Inferior parietal cortex (tissue), 1 donor: ENCODE results near the gene ESPNL.
"Not testable (repeated sequence)": the region's sequence is repeated elsewhere in the genome, so short reads cannot be mapped to it uniquely, and the experiment has no call there.

Experiments
- DNase-seq: peaks from one replicate; pipeline ENCODE4 v3.0.0-alpha.2; 2016; ENCODE audit errors: extremely low spot score

ESPNL gene

DNA sequence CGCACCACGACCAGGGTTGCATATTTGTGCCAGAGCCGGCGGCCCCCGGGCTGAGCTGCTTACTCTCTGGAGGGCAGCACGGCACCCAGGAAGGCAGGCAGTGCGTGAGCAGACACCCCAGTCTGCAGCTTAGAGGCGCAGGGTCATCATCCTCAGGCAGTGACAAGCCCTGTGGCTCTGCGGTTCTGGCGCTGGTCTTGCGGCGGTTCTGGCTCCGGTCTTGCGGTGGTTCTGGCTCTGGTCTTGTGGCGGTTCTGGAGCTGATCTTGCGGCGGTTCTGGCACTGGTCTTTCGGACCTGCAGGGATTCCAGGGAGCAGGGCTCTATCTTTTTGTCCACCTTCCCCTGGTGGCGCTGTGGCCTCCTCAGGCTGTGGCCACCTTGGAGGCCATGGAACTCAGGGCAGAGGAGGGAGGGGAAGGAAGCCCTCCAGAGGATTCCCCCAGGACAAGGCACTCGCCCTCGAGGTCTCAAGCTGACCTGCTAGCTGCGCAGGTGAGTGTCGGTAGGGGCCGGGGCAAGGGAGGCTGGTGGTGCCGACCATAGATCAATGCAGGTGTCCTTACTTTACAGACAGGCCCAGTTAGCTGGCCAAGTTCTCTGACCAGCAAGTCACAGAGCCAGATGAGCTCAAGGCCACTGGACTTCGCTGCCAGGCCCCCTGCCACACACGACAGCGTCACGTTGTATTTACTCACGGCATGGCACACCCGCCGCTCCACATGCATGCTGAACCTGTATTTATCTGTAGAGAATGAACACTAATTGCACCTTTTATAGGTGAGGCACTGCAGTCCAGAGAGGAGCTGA, 14.9 kb downstream of the ESPNL start:
- DNase-seq: no peak

DNA sequence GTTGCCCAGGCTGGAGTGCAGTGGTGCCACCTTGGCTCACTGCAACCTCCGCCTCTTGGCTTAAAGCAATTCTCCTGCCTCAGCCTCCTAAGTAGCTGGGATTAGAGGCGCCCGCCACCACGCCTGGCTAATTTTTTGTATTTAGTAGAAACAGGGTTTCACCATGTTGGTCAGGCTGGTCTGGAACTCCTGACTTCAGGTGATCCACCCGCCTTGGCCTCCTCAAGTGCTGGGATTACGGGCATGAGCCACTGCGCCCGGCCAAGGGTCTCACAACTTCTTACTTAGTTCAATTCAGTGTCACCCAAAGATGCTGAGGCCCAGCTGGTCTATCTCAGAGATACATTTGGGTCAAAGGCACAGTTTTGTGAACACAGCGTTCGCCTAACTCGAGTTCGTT, 15.6 kb downstream of the ESPNL start:
- DNase-seq: not testable (repeated sequence)

GRCh38 chr2:238116298-238117198, 16.4 kb downstream of the ESPNL start:
- no peak for DNase-seq

DNA sequence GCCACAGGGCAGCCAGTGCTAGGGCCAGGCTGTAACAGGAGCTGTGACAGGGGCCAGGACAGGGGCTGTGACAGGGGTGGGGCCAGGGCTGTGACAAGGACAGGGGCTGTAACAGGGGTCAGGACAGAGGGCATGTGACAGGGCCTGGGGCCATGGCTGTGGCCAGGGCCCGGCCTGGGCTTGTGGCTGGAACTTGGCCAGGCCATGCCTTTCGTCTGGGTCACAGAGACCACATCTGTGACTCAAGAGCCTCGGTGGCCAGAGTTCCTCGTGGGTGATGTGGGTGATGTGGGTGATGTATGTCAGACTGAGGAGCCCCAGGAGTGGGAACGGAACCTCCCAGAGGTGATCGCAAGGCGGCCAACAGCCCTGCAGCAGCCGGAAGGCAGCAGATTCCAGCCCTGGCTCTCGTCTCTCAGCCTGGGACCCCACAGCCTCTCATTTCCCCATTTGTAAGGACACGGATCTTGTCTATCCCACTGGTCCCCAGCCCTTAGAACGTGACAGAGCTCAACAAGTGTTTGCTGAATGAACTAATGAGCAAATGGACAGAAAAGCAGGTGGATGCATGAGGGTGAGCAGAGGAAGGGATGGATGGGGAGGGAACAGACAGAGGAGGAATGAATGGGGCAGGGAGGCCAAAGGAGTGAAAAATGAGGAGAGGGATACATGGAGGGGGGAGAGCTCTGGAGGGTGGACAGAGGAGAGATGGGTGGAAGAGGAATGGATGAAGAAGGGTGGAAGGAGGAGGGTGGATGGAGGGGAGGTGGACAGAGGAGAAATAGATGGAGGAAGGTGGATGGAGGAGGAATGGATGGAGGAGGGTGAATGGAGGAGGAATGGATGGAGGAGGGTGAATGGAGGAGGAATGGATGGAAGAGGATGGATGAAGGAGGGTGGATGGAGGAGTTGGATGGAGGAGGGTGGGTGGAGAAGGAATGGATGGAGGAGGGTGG, 17.3 kb downstream of the ESPNL start:
- no peak for DNase-seq

DNA sequence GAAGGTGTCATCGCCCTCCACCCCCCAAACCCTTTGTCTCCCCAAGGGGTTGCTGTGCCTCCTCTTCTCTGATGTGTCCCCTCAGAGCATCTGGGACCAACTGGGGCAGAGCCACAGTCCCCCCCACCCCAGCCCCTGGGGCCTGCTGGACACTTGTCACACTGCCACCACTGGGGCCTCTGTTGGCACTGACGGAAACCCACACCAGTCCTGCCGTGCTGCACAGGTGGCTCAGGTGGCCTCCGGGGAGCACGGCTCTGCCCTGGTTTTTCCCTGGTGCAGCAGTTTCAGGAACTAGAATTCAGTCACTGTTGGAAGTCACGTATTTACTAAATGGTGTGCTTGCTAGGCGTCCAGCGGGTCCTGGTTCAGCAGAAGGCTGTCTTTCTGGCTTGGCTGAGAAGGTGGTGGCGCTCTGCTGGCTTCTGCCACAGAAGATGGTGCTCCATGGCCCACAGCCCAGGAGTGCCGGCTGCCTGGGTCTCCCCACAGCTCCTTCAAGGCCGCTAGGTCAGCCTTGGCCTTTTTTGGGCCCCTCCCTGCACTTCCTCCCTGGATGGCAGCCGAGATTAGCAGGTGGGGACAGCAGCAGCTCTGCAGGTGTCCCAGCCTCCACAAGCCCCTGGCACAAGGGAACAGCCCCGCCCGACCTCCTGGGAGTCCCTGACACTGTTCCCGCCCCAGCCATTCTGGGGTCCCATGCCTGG, 19.8 kb downstream of the ESPNL start:
- DNase-seq: no peak

DNA sequence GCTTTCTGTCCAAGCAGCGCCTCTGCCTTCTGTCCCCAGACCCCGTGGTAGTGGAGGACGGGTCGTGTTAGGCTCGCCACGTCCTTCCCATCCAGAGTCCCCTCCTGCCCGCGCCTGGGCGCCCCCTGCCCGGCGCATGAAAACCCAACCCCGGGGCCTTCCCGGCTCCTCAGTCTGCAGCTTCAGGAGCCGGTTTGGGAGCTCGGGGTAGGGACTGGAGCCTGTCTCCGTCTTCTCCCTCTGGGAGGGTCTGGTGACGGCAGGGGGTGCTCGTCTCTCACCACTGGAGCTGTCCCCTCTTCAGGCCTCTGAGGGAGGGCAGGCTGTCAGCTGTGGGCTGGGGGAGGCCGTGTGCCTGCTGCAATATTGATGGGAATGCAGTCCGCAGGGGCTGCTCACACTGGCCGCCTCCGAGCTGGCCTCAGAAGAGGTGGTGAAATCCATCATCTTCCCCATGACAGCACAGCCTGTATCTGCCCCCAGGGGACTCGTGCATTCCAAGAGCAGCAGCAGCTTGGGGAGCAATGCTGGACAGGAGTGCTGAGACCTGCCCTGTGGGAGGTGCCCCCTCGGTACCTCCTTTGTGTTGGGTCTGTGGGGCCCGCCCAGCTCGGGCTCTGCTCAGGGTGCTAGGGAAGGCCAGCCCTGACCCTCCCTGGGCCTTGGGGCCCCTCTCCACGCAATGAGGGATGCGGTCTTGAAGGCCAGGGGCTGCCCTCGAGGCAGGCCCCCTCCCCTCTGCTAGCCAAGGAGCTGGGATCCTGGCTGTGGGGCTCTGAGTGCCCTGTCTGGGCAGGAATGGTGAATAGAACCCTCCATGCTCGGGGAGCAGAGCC, 20.5 kb downstream of the ESPNL start:
- DNase-seq: no peak

- DNase-seq: no peak
Observed at GRCh38 chr2:238121511-238122286, 21.6 kb downstream of the ESPNL start.

DNA sequence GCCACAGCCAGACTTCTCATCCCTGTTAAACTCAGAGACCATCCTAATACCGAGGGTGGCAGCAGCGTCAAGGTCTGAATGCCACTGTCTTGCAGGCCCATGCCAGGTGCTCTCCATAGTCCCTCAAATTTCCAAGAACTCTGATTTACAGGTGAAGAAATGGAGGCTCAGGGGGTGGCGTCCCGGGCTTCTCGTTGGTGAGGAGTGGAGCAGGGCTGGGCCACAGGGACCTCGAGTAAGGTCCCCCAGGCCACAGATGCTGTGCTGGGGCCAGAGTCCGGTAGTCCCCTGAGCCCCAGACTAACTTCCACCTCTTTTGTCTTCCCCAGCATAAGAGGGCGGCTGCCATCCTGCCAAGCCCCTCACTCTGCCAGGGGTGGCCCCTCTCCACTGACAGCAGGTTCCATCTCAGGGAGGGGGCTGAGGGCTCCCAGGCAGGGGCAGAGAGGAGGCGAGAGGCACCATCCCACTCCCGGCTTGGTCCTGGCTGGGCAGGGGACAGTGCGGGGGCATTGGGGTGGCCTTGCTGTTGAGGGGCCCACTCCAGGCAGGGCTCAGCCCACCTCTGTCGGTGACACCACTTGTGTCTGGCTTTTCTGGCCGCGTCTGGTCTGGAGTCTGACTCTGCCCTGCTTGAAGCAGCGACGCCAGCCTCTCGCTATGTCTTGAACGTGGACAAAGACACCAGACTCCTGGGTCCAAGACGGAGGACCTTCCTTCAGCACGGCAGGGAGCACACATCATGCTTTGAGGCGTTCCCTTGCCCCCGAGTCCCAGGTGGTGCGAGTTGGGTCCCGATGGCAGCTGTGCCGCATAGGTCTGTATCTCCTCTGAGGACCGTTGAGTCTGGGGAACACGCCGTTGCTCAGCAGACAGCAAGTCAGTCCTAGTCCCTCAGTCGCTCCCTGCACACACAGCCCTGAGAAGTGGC, 22.4 kb downstream of the ESPNL start:
- DNase-seq: no peak

DNA sequence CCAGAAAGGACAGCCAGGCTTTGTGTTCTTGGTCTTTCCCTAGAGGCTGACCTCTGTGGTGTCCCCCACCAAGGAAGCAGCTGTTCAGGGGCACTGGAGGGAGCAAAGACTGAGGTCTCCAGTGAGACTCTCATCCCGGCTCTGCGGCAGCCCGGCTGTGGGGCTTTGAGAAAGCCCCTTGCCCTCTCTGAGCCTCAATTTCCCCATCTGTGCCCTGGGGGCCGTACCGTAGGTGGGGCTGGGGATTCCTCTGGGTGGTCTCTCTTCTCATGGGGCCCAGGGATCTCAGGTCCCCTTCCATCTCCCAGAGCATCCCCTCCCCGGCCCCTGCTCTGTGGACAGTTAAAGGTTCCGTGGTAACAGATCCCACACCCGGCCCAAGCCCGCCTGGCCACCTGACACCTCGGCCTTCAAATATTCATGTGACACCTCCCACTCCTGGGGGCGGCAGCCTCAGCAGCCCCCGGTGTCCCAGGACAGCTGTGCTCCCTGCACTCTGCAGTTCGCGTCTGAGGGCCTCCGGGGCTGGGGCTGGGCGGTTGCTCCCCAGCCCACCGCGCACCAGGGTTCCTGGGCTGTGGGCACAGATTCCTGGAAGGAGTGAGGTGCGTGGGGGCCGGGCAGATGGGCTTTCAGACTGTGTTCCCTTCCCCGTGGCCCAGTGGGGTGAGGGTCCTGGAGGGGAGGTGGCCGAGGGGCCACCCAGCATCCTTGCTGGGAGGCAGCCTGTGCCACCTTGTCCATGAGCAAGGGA, 23.3 kb downstream of the ESPNL start:
- DNase-seq: no peak

GRCh38 chr2:238123991-238124470, 23.9 kb downstream of the ESPNL start:
- DNase-seq: no peak

GRCh38 chr2:238124488-238125126, 24.5 kb downstream of the ESPNL start:
- no peak for DNase-seq

- no peak for DNase-seq
Observed at GRCh38 chr2:238125127-238125885, 25.2 kb downstream of the ESPNL start.

GRCh38 chr2:238126338-238126737, 26.2 kb downstream of the ESPNL start:
- DNase-seq: no peak

DNA sequence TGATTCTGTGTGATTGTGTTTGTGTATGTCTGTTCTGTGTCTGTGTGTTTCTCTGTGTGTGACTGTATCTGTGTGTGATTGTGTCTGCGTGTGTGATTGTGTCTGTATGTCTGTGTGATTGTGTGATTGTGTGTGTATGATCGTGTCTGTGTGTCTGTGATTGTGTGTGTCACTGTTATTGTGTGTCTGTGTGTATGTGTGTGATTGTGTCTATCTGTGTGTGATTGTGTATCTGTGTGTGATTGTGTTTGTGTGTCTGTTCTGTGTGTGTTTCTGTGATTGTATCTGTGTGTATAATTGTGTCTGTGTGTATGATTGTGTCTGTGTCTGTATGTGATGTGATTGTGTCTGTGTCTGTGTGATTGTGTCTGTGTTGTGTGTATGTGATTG, 26.6 kb downstream of the ESPNL start:
- DNase-seq: no peak

DNA sequence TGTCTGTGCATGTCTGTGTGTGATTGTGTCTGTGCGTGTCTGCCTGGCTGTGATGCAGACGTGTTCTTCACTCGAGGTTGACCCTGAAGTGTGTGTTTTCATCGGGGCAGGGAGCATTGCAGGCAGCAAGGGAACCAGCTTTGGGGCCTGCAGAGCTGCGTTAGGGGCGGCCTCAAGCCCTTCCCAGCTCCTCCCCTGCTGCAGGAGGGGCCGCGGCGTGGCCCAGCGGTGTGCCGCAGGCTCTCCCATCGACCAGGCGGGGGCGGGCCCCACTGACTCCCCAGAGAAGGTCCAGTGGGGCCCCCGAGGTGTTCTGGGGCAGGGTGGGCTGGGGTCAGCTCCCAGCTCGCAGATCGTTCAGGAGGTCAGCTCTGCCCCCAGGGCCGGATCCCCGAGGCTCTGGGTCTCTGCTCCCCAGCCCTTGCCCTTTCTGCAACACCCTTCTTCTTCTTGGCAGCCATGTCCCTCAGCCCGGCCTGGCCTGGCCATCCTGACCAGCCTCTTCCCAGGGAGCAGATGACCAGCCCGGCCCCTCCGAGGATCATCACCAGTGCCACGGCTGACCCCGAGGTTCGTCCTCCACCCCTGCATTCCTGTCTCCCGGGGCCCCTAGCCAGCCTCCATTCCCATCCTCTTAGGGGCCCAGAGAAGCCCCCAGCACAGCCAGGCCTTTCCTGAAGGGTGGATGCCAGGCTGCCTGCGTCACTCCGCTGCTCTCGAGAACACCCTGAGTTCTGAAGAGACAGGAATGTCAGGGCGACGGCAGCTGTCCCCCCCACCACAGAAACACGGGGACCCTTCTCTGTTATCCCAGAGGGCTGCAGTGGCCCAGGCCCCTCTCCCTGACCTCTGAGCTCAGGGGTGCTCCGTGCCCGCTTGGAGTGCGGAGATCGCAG, 27.3 kb downstream of the ESPNL start:
- DNase-seq: no peak
